ENCODE data around the gene BCL3.

DNA sequence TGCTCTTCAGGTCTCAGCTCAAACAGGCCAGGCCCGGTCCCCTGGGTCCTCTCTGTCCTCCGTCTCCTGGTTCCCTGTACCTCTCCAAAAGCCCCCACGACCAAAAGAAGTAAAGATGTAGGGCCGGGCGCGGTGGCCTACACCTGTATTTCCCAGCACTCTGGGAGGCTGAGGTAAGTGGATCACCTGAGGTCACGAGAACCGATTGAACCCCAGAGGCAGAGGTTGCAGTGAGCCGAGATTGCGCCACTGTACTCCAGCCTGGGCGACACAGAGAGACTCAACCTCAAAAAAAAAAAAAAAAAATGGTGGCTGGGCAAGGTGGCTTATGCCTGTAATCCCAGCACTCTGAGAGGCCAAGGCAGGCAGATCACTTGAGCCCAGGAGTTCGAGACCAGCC, 22.0 kb upstream of the BCL3 start:
- no peak for TF ChIP-seq CTCF (conservative IDR thresholded peaks at IDR 0.05; ENCODE audit: low read depth in 2 of 2)
- no peak for TF ChIP-seq ETS1 (IDR thresholded peaks at IDR 0.05)
- TF ChIP-seq POLR2AphosphoS5 (IDR thresholded peaks at IDR 0.05; ENCODE audit: low read depth) = no peak

Measured in GM23338 (cell line).